Activated CD4-positive, CD25-positive, alpha-beta regulatory T cell treated with anti-CD3 and anti-CD28 coated beads, Interleukin-2, amount 50 U/mL, for 24 hours (primary cell): ENCODE measurements around the gene SHROOM3.
"Not testable (repeated sequence)": the region's sequence is repeated elsewhere in the genome, so short reads cannot be mapped to it uniquely, and the experiment has no call there.

Experiments
- ATAC-seq, 2 donors: fragments of 150-1000 bp; cut with Tn5 transposase; one replicate each; pipeline ENCODE4 v1.10.0; 2021; ENCODE audit warnings: mild to moderate bottlenecking in 1 of 2, moderate library complexity in 1 of 2

Gene SHROOM3

GRCh38 chr4:76596713-76597112 is 161.7 kb downstream of the SHROOM3 start:
- ATAC-seq, result no peak

- no peak for ATAC-seq
Observed at GRCh38 chr4:76597423-76597979, 162.5 kb downstream of the SHROOM3 start.

GRCh38 chr4:76600447-76600846 is 165.4 kb downstream of the SHROOM3 start:
- ATAC-seq, result no peak

- ATAC-seq, result no peak
Observed at GRCh38 chr4:76601791-76602190, 166.8 kb downstream of the SHROOM3 start.

- ATAC-seq, result no peak
Observed at GRCh38 chr4:76605099-76605563, 170.1 kb downstream of the SHROOM3 start.

GRCh38 chr4:76606645-76607265 is 171.7 kb downstream of the SHROOM3 start:
- no peak for ATAC-seq

- ATAC-seq, result no peak
Observed at GRCh38 chr4:76607266-76607799, 172.3 kb downstream of the SHROOM3 start.

GRCh38 chr4:76607846-76608245 is 172.8 kb downstream of the SHROOM3 start:
- no peak for ATAC-seq

- not testable (repeated sequence) for ATAC-seq
Observed at GRCh38 chr4:76608549-76608948, 173.5 kb downstream of the SHROOM3 start.

- no peak for ATAC-seq
Observed at GRCh38 chr4:76610751-76611547, 175.9 kb downstream of the SHROOM3 start.

GRCh38 chr4:76611616-76612207 is 176.7 kb downstream of the SHROOM3 start:
- no peak for ATAC-seq

GRCh38 chr4:76614589-76614988 is 179.6 kb downstream of the SHROOM3 start:
- no peak for ATAC-seq

GRCh38 chr4:76615999-76616398 is 181.0 kb downstream of the SHROOM3 start:
- no peak for ATAC-seq

- ATAC-seq, result no peak
Observed at GRCh38 chr4:76616526-76616925, 181.5 kb downstream of the SHROOM3 start.

GRCh38 chr4:76620723-76621468 is 185.9 kb downstream of the SHROOM3 start:
- ATAC-seq, result no peak

GRCh38 chr4:76622126-76622525 is 187.1 kb downstream of the SHROOM3 start:
- no peak for ATAC-seq

GRCh38 chr4:76622717-76623116 is 187.7 kb downstream of the SHROOM3 start:
- ATAC-seq, result no peak

- ATAC-seq, result no peak
Observed at GRCh38 chr4:76623217-76624045, 188.4 kb downstream of the SHROOM3 start.

- no peak for ATAC-seq
Observed at GRCh38 chr4:76624241-76624681, 189.2 kb downstream of the SHROOM3 start.

- ATAC-seq, result no peak
Observed at GRCh38 chr4:76624931-76625715, 190.1 kb downstream of the SHROOM3 start.
